Ecto neural progenitor cell (in vitro differentiated cells): Measurements from ENCODE around the gene ITLN2.
"Not testable (repeated sequence)": the region's sequence is repeated elsewhere in the genome, so short reads cannot be mapped to it uniquely, and the experiment has no call there.

ENCODE experiments used
- DNase-seq: peaks from one replicate; pipeline ENCODE4 v3.0.0-alpha.2; 2018; ENCODE audit warnings: low spot score

ITLN2 gene

GRCh38 chr1:160953030-160953429, 1.6 kb downstream of the ITLN2 start:
- DNase-seq, result no peak

- DNase-seq, result no peak
Measured at GRCh38 chr1:160952129-160952510, 2.5 kb downstream of the ITLN2 start.

- peak; percentile 72 for DNase-seq
Measured at GRCh38 chr1:160951443-160952128, 3.0 kb downstream of the ITLN2 start.

DNA sequence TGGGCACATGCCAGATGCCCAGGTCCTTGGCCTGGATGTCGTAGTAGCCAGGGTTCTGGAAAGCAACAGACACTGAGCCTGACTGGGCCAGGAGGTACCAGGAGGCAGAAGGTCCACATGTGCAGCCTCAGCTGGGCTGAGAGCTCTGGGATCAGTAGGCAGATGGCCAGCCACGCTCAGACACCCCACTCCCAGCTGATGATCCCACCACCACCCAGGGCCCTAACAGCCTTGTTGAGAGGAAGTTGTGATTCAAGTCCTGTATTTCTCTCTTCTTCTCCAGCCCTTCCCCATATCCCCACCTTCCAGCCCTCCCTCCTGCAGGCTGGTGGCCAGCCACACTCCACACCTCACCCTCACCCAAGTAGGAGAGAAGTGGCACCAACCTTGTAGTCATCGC, 4.0 kb downstream of the ITLN2 start:
- no peak for DNase-seq

- no peak for DNase-seq
Measured at GRCh38 chr1:160949881-160950280, 4.7 kb downstream of the ITLN2 start.

- DNase-seq, result not testable (repeated sequence)
Measured at GRCh38 chr1:160949216-160949880, 5.3 kb downstream of the ITLN2 start.

DNA sequence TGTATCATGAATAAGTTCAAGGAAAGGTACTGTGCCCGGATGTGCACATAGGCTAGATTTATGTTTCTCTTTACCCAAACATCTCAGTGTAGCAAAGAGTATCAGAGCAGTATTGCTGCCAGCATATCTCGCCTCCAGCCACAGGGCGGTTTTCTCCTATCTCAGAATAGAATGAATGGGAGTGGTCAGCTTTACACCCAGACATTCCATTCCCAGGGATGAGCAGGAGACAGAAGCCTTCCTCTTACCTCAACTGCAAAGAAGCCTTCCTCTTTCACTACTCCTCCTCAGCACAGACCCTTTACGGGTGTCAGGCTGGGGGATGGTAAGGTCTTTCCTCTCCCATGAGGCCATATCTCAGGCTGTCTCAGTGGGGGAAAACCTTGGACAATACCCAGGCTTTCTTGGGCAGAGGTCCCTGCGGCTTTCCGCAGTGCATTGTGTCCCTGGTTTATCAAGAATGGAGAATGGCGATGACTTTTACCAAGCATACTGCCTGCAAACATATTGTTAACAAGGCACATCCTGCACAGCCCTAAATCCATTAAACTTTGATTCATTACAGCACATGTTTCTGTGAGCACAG, 7.3 kb downstream of the ITLN2 start:
- not testable (repeated sequence) for DNase-seq

DNA sequence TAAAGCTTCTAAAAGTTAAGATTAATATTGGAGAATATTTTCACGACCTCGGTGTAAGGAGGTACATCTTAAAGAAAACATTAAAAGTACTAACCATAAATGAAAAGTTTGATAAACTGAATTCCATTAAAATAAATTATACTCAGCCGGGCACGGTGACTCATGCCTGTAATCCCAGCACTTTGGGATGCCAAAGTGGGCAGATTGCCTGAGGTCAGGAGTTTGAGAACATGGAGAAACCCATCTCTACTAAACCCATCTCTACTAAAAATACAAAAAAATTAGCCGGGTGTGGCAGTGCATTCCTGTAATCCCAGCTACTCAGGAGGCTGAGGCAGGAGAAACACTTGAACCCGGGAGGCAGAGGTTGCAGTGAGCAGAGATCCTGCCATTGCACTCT, 8.7 kb downstream of the ITLN2 start:
- not testable (repeated sequence) for DNase-seq

DNA sequence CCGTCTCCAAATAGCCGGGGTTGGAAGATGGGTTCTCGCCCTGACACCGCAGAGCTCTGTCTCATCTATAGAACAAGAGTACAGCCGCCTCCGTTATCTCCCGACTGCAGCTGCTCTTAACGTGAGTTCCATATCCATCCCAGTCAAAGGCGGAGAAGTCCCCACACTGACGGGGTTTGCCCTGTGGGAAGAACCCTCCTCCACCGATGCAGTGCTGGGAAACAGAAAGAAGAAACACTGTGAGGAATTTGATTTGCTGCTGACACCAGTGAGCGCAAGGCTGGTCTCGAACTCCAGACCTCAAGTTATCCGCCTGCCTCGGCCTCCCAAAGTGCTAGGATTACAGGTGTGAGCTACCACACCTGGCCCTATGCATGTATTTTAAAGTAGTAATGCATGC, 9.5 kb downstream of the ITLN2 start:
- DNase-seq, result no peak

GRCh38 chr1:160942926-160943325, 11.7 kb downstream of the ITLN2 start:
- no peak for DNase-seq

DNA sequence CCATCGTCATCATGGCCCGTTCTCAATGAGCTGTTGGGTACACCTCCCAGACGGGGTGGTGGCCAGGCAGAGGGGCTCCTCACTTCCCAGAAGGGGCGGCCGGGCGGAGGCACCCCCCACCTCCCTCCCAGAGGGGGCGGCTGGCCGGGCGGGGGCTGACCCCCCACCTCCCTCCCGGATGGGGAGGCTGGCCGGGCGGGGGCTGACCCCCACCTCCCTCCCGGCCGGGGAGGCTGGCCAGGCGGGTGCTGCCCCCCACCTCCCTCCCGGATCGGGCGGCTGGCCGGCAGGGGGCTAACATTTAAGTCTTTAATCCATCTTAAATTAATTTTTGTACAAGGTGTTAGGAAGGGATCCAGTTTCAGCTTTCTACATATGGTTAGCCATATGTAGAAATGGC, 17.9 kb downstream of the ITLN2 start:
- DNase-seq, result not testable (repeated sequence)

GRCh38 chr1:160935527-160936258, 18.9 kb downstream of the ITLN2 start:
- no peak for DNase-seq

DNA sequence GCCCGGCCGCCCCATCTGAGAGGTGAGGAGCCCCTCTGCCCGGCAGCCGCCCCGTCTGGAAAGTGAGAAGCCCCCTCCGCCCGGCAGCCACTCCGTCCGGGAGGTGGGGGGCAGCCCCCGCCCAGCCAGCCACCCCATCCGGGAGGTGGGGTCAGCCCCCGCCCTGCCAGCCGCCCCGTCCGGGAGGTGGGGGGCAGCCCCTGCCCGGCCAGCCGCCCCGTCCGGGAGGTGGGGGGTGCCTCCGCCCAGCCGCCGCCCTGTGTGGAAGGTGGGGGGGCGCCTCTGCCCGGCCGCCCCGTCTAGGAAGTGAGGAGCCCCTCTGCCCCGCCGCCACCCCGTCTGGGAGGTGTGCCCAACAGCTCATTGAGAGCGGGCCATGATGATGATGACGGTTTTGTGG, 21.3 kb downstream of the ITLN2 start:
- DNase-seq, result not testable (repeated sequence)

- DNase-seq, result no peak
Measured at GRCh38 chr1:160925652-160926244, 28.9 kb downstream of the ITLN2 start.

DNA sequence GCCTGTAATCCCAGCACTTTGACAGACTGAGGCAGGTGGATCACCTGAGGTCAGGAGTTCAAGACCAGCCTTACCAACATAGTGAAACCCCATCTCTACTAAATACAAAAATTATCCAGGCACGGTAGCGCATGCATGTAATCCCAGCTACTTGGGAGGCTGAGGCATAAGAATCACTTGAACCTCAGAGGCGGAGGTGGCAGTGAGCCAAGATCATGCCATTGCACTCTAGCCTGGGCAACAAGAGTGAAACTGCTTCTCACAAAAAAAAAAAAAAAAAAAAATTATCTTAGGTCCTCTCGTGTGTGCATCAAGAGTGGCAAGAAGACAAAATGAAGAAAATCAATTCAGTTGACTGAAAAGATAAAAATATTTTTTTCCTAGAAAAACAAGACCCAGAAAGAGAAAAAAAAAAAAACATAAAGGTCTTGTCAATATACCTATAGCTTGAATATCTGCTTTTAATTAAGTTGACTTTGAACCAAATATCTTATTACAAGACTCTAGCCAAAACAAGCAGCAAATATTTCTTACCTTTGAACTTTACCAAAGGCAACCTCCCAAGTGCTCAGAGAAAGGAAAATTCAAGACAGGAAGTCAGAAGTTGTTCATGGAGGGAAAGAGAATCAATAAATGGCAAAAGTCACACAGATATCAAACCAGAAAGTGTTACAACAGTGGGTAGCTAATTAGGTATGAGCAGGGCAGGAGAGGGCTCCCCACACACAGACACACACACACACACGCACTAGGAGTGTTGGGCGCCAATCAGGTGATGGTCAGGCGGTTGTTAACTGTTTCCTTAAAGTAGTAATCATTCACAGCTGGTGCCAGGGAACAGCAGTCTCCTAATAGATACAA, 29.6 kb downstream of the ITLN2 start:
- DNase-seq, result no peak

- no peak for DNase-seq
Measured at GRCh38 chr1:160916666-160917065, 37.9 kb downstream of the ITLN2 start.

- DNase-seq, result not testable (repeated sequence)
Measured at GRCh38 chr1:160913229-160913628, 41.4 kb downstream of the ITLN2 start.

- no peak for DNase-seq
Measured at GRCh38 chr1:160911925-160912324, 42.7 kb downstream of the ITLN2 start.

DNA sequence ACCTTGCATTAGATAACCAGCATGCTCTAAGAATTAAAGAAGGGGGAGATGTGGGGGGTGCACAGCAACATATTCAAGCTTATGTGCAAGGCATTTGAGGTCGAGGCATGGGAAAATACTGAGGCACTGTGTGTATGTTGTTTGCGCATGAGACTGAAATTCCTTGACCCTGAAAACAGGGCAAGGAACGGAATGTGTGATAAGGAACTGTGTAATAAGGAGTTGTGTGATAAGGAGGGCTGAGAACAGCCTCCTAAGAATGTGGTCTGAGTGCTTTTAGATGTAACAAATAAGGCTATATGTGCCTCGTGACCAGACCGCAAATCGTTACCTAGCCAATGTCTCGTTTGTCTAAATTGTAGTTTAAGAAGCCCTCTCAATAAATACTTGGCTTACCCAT, 43.2 kb downstream of the ITLN2 start:
- DNase-seq, result no peak

GRCh38 chr1:160910170-160910750, 44.3 kb downstream of the ITLN2 start:
- no peak for DNase-seq

DNA sequence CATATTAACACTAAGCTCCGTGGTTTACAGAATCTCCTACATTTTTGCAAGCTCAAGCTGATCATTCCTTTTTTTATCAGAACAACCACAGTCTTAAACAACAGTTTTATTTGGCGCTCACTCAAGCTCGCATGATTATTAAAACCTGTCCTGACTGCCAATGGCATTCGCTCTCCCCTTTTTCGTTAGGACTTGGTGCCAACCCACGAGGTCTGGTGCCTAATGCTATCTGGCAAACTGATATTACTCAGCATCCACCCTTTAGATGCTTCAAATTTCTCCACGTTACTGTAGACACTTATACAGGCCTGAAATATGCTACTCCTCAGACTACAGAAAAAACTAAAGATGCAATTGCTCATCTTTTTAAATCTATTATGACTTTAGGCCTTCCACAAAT, 46.6 kb downstream of the ITLN2 start:
- no peak for DNase-seq
